ENCODE data around the gene GLT8D1.
"Not testable (repeated sequence)": the region's sequence is repeated elsewhere in the genome, so short reads cannot be mapped to it uniquely, and the experiment has no call there.

GLT8D1 gene

GRCh38 chr3:52681596-52681995 lies 24.0 kb downstream of the GLT8D1 start:
- no peak for DNase-seq (ENCODE audit: low read depth in 2 of 2)

- DNase-seq (ENCODE audit: low read depth in 2 of 2), result no peak
These were observed 25.8 kb downstream of the GLT8D1 start for GRCh38 chr3:52679811-52680210.

GRCh38 chr3:52679199-52679538 lies 26.4 kb downstream of the GLT8D1 start:
- DNase-seq (ENCODE audit: low read depth in 2 of 2), result no peak

- no peak for DNase-seq (ENCODE audit: low read depth in 2 of 2)
These were observed 27.1 kb downstream of the GLT8D1 start for GRCh38 chr3:52678265-52679198.

GRCh38 chr3:52676201-52676600 lies 29.4 kb downstream of the GLT8D1 start:
- DNase-seq (ENCODE audit: low read depth in 2 of 2), result not testable (repeated sequence)

GRCh38 chr3:52671676-52672075 lies 33.9 kb downstream of the GLT8D1 start:
- DNase-seq (ENCODE audit: low read depth in 2 of 2), result no peak

- no peak for DNase-seq (ENCODE audit: low read depth in 2 of 2)
These were observed 34.7 kb downstream of the GLT8D1 start for GRCh38 chr3:52670621-52671521.

- DNase-seq (ENCODE audit: low read depth in 2 of 2), result no peak
These were observed 42.5 kb downstream of the GLT8D1 start for GRCh38 chr3:52663098-52663497.

GRCh38 chr3:52660046-52660445 lies 45.5 kb downstream of the GLT8D1 start:
- no peak for DNase-seq (ENCODE audit: low read depth in 2 of 2)

- no peak for DNase-seq (ENCODE audit: low read depth in 2 of 2)
These were observed 49.7 kb downstream of the GLT8D1 start for GRCh38 chr3:52655895-52656294.

- DNase-seq (ENCODE audit: low read depth in 2 of 2), result no peak
These were observed 54.0 kb downstream of the GLT8D1 start for GRCh38 chr3:52651592-52651991.

- DNase-seq (ENCODE audit: low read depth in 2 of 2), result no peak
These were observed 55.2 kb downstream of the GLT8D1 start for GRCh38 chr3:52650439-52650838.

- no peak for DNase-seq (ENCODE audit: low read depth in 2 of 2)
These were observed 56.0 kb downstream of the GLT8D1 start for GRCh38 chr3:52649461-52650210.

- no peak for DNase-seq (ENCODE audit: low read depth in 2 of 2)
These were observed 60.0 kb downstream of the GLT8D1 start for GRCh38 chr3:52645549-52645948.
